GM12873 (cell line): Measurements from ENCODE around the gene TSEN2.

ENCODE experiments used
- CTCF ChIP-seq: IDR thresholded peaks from 2 replicates; pipeline ENCODE4 v1.5.1; 2012; ENCODE audit warnings: low read depth, mild to moderate bottlenecking, moderate library complexity, low read length, control low read depth; ENCODE audit not compliant: insufficient read depth; ENCODE audit errors: missing control alignments

TSEN2 gene

GRCh38 chr3:12544652-12545472 lies 60.6 kb downstream of the TSEN2 start:
- no peak for TF ChIP-seq CTCF

- no peak for TF ChIP-seq CTCF
These were observed 61.2 kb downstream of the TSEN2 start, which contains the start of gene MKRN2OS for GRCh38 chr3:12545473-12545791. Gene MKRN2OS, minus strand, starts transcription at chr3:12545499. Its CDS starts 35 bp downstream, at chr3:12545464.

- no peak for TF ChIP-seq CTCF
These were observed 65.9 kb downstream of the TSEN2 start for GRCh38 chr3:12549971-12550760.

GRCh38 chr3:12553921-12554391 lies 69.7 kb downstream of the TSEN2 start:
- no peak for TF ChIP-seq CTCF

GRCh38 chr3:12556314-12556689 lies 72.0 kb downstream of the TSEN2 start:
- no peak for TF ChIP-seq CTCF

GRCh38 chr3:12556690-12557472 lies 72.6 kb downstream of the TSEN2 start, which contains the start of gene MKRN2:
Gene MKRN2, plus strand, starts transcription at chr3:12557087. Its CDS starts 64 bp downstream, at chr3:12557151.
- TF ChIP-seq CTCF: no peak

- no peak for TF ChIP-seq CTCF
These were observed 73.3 kb downstream of the TSEN2 start for GRCh38 chr3:12557473-12558100.
